GM19467 (cell line): Measurements from ENCODE around the gene IRF2BP2.

Experiments used
- ATAC-seq: cut with Tn5 transposase; IDR thresholded peaks from one replicate; pipeline ENCODE4 v1.9.1; 2021; ENCODE audit warnings: mild to moderate bottlenecking, moderate library complexity; ENCODE audit not compliant: unreplicated experiment

IRF2BP2 gene

GRCh38 chr1:234614081-234614489, 4.1 kb upstream of the IRF2BP2 start:
- no peak for ATAC-seq

- ATAC-seq, result no peak
Measured at GRCh38 chr1:234613128-234613875, 3.3 kb upstream of the IRF2BP2 start.

- ATAC-seq, result peak; percentile 30
Measured at GRCh38 chr1:234612352-234613127, 2.6 kb upstream of the IRF2BP2 start.

- ATAC-seq, result no peak
Measured at GRCh38 chr1:234611847-234612351, 1.9 kb upstream of the IRF2BP2 start.

- no peak for ATAC-seq
Measured at GRCh38 chr1:234611225-234611846, 1.4 kb upstream of the IRF2BP2 start.

- ATAC-seq, result peak; percentile 38
Measured at GRCh38 chr1:234610666-234611224, 767 bp upstream of the IRF2BP2 start.

- no peak for ATAC-seq
Measured at GRCh38 chr1:234609691-234610042, 311 bp downstream of the IRF2BP2 start.

- no peak for ATAC-seq
Measured at GRCh38 chr1:234608911-234609690, 877 bp downstream of the IRF2BP2 start.

GRCh38 chr1:234608025-234608910, 1.7 kb downstream of the IRF2BP2 start:
- peak; percentile 28 for ATAC-seq

- no peak for ATAC-seq
Measured at GRCh38 chr1:234607109-234608024, 2.6 kb downstream of the IRF2BP2 start.

- ATAC-seq, result no peak
Measured at GRCh38 chr1:234606784-234607108, 3.2 kb downstream of the IRF2BP2 start.

- ATAC-seq, result no peak
Measured at GRCh38 chr1:234605983-234606783, 3.8 kb downstream of the IRF2BP2 start.

- ATAC-seq, result no peak
Measured at GRCh38 chr1:234605399-234605982, 4.5 kb downstream of the IRF2BP2 start.

- ATAC-seq, result no peak
Measured at GRCh38 chr1:234604495-234605398, 5.2 kb downstream of the IRF2BP2 start.

- ATAC-seq, result no peak
Measured at GRCh38 chr1:234603221-234604204, 6.5 kb downstream of the IRF2BP2 start.
